Neural progenitor cell (in vitro differentiated cells): ENCODE data around the gene CD58.

Experiments
- EZH2 ChIP-seq: fragments of 200-600 bp; sonication (generic); IDR thresholded peaks from 2 replicates; pipeline ENCODE4 v1.6.1; 2017; ENCODE audit warnings: antibody characterized with exemption, mild to moderate bottlenecking, moderate library complexity
- EZH2phosphoT487 ChIP-seq: fragments of 200-600 bp; sonication (generic); IDR thresholded peaks from 2 replicates; pipeline ENCODE4 v1.6.1; 2017; ENCODE audit warnings: antibody characterized with exemption
- TF ChIP-seq, protein P1 (sequence below): fragments of 200-600 bp; sonication (generic); IDR thresholded peaks from 2 replicates; pipeline ENCODE4 v1.5.1; 2017; ENCODE audit warnings: antibody characterized with exemption, mild to moderate bottlenecking

DNA sequence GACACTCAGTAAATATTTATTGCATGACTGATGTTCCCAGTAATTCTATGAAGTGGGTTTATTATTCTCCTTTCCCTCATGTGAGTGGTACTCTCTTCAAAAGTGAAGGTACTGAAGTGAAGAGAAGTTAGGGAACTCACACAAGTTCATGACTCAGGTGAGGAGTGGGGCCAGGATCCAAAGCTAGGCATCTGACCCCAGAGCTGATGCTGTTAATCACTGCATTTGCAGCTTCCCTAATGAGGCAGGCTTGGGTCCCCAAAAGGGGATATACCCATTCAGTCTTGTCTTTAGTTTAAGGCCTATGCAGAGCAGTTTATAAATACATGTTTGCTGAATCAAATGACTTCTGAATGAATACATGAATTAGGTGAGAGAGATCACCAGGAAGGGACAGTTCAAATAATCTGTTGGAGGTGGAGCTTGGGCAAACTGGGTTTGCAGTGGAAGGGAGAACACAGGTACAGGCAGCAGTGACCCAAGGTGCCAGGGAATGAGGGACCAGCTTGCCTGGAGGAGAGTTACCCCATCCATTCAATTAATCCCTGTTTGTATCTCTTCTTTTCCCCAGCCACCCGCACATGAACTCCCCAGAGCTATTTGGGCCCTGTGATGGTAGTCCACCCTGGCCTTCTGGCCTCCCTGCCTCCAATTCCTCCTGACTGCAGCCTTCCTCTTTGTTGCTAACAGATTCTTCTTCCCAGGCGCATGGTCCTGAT, 2.0 kb downstream of the CD58 start:
- TF ChIP-seq, protein P1, sequence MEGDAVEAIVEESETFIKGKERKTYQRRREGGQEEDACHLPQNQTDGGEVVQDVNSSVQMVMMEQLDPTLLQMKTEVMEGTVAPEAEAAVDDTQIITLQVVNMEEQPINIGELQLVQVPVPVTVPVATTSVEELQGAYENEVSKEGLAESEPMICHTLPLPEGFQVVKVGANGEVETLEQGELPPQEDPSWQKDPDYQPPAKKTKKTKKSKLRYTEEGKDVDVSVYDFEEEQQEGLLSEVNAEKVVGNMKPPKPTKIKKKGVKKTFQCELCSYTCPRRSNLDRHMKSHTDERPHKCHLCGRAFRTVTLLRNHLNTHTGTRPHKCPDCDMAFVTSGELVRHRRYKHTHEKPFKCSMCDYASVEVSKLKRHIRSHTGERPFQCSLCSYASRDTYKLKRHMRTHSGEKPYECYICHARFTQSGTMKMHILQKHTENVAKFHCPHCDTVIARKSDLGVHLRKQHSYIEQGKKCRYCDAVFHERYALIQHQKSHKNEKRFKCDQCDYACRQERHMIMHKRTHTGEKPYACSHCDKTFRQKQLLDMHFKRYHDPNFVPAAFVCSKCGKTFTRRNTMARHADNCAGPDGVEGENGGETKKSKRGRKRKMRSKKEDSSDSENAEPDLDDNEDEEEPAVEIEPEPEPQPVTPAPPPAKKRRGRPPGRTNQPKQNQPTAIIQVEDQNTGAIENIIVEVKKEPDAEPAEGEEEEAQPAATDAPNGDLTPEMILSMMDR: no peak
- TF ChIP-seq EZH2: no peak
- no peak for TF ChIP-seq EZH2phosphoT487
